NK-92 (cell line): ENCODE results near the gene HOXA13.

ENCODE experiments used
- DNase-seq: peaks from one replicate; lab custom pipeline; 2025; ENCODE audit not compliant: unreplicated experiment; lab: John Stamatoyannopoulos, UW

Gene HOXA13

GRCh38 chr7:27199849-27200760, at the start of gene HOXA13:
HOXA13 (minus strand) TSS chr7:27200091; CDS start chr7:27200077, 14 bp downstream.
- DNase-seq = no peak

- DNase-seq = no peak
Measured at GRCh38 chr7:27248911-27249723, 49.2 kb upstream of the HOXA13 start.

GRCh38 chr7:27248427-27248806, 48.5 kb upstream of the HOXA13 start:
- DNase-seq = no peak

GRCh38 chr7:27247452-27248426, 47.8 kb upstream of the HOXA13 start:
- no peak for DNase-seq

DNA sequence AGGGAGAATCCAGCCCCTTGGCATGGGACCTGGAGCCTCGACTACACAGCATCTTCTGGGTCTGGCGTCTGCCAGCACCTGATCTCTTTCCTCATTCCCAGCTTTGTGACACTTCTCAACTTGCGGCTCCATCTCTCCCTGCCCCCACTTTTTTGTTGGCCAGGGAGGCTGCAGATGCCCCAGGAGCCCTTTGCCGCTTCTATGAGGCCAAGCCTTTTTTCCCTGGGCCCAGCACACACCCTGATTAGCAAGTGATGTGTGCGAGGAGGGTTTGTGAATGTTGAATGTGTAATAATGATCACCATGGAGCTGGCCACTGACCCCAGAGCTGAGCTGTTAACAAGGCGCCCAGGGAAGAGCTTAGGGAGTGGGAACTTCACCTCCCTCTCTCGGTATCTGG, 47.1 kb upstream of the HOXA13 start:
- no peak for DNase-seq

- no peak for DNase-seq
Measured at GRCh38 chr7:27245798-27246691, 46.2 kb upstream of the HOXA13 start.

DNA sequence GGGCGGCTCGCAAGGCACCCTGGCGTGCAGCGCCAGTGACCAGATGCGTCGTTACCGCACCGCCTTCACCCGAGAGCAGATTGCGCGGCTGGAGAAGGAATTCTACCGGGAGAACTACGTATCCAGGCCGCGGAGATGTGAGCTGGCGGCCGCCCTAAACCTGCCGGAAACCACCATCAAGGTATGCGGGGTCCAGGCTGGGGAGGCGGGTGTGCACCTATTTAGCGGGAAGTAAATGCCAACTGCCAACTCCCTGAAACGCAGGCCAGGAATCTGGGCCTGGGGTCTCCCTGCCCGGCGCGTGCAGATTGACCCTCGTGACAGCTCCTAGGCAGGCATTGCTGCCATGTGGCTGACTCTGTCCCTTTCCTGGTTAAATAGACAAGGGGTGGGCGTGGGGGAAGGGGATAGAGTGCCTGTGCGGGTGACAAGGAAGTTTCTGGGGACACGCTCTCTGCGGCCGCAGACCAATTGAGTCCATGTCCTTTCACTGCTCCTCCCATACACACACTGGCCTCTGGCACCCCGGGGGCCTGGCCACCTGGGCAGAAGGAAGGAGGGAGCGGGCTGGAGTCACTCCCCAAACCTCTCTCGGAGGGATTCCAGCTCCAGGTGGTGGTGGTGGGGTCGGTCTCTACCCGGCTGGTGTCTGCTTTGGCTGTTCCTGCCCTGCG, 45.4 kb upstream of the HOXA13 start:
- no peak for DNase-seq

GRCh38 chr7:27244488-27245123, 44.7 kb upstream of the HOXA13 start:
- no peak for DNase-seq

- no peak for DNase-seq
Measured at GRCh38 chr7:27243340-27244163, 43.7 kb upstream of the HOXA13 start.

GRCh38 chr7:27242555-27243339, 42.9 kb upstream of the HOXA13 start, which contains the start of gene EVX1:
EVX1 (plus strand) TSS chr7:27242802; CDS start chr7:27243031, 229 bp downstream.
- DNase-seq = no peak

GRCh38 chr7:27242154-27242553, 42.3 kb upstream of the HOXA13 start:
- no peak for DNase-seq

GRCh38 chr7:27241189-27242056, 41.5 kb upstream of the HOXA13 start:
- no peak for DNase-seq

GRCh38 chr7:27240015-27240731, 40.3 kb upstream of the HOXA13 start:
- no peak for DNase-seq

GRCh38 chr7:27239387-27240014, 39.6 kb upstream of the HOXA13 start:
- no peak for DNase-seq

- DNase-seq = no peak
Measured at GRCh38 chr7:27238979-27239386, 39.1 kb upstream of the HOXA13 start.
